HepG2 (cell line): ENCODE data around the gene MST1. TPM values are rescaled to one million over a fixed set of nuclear protein-coding genes. Genes with fewer than 3 reads are reported as not detected.
A peak's percentile ranks its signal among the peaks of the same experiment; 100 is the strongest.

Source experiments
- ATAC-seq: fragments of 200-7000 bp; cut with Tn5 transposase; 3 replicates; pipeline ENCODE4 v1.9.1; 2020; ENCODE audit warnings: mild to moderate bottlenecking, moderate library complexity
- Bru-seq: library from RNA; stranded (reverse); fragments of 400-500 nt; gene quantifications from one replicate; lab custom pipeline; 2021; lab: Mats Ljungman, UMichigan
- BruChase-seq, 2 experiments: library from RNA; stranded (reverse); fragments of 400-500 nt; gene quantifications; one replicate each; lab custom pipeline; 2021; lab: Mats Ljungman, UMichigan
- BruUV-seq: library from RNA; stranded (reverse); fragments of 400-500 nt; replicated peaks from 2 replicates; lab custom pipeline; 2021; lab: Mats Ljungman, UMichigan
- CTCF ChIA-PET: fragments of 300-600 bp; formaldehyde crosslinking; extraction: SDS; loops from one replicate; lab custom pipeline; 2021; ENCODE audit warnings: low total read pairs, inconsistent platforms, low intra/inter-chr PET ratio; lab: Yijun Ruan, JAX
- POLR2A ChIA-PET: fragments of 350-600 bp; sonication (Branson Sonifier 250); formaldehyde crosslinking; loops from one replicate; lab custom pipeline; 2020; ENCODE audit warnings: antibody characterized with exemption, inconsistent platforms; lab: Yijun Ruan, JAX
- DNase-seq: peaks from one replicate; pipeline ENCODE4 v3.0.0-alpha.2; 2015; ENCODE audit warnings: low spot score
- FAIRE-seq: peaks from 3 replicates; lab custom pipeline; 2011; peaks lifted over from hg19 to GRCh38; lab: Jason Lieb, UNC
- H2AFZ ChIP-seq: one replicate; pipeline ENCODE4 v1.6.1; 2011; ENCODE audit warnings: low read length, inconsistent platforms
- H3K27ac ChIP-seq: fragments of 300-600 bp; 3 replicates; pipeline ENCODE4 v1.8.0; 2011; ENCODE audit warnings: mixed run types, mild to moderate bottlenecking, mixed read lengths, low read length, inconsistent platforms; ENCODE audit not compliant: insufficient read depth; ENCODE audit errors: extremely low read length
- H3K27me3 ChIP-seq, 2 experiments: fragments of 200-600 bp in 1 of 2; 2 replicates in 1 of 2; 3 replicates in 1 of 2; pipeline versions ENCODE4 v1.6.0 to v1.8.0; 2011; ENCODE audit warnings: low read length in 2 of 2, mild to moderate bottlenecking in 2 of 2, moderate library complexity in 2 of 2, inconsistent platforms in 1 of 2; ENCODE audit not compliant: insufficient read depth in 2 of 2, control insufficient read depth in 1 of 2
- H3K36me3 ChIP-seq, 2 experiments: fragments of 200-600 bp in 1 of 2; replicated peaks in 1 of 2; 2 replicates in 1 of 2; 3 replicates in 1 of 2; pipeline versions ENCODE4 v1.5.1 to v1.8.0; 2011; ENCODE audit warnings: low read length in 2 of 2, inconsistent platforms in 1 of 2; ENCODE audit not compliant: insufficient read depth in 2 of 2, control insufficient read depth in 1 of 2
- H3K4me1 ChIP-seq: 2 replicates; pipeline ENCODE4 v1.5.1; 2012; ENCODE audit warnings: low read length, inconsistent platforms; ENCODE audit not compliant: insufficient read depth
- H3K4me2 ChIP-seq: 2 replicates; pipeline ENCODE4 v1.6.0; 2011; ENCODE audit warnings: low read depth, low read length, inconsistent platforms
- H3K4me3 ChIP-seq, 3 experiments: fragments of 200-600 bp in 1 of 3; sonication (generic), shearing (Covaris generic) in 1 of 3; replicated peaks in 1 of 3; 2 replicates each; pipeline ENCODE4 v1.5.1; 2011 to 2016; ENCODE audit warnings: low read length in 3 of 3, inconsistent platforms in 2 of 3, low read depth in 2 of 3, mild to moderate bottlenecking in 2 of 3, control low read depth in 1 of 3, mixed read lengths in 1 of 3; ENCODE audit not compliant: insufficient read depth in 1 of 3
- H3K79me2 ChIP-seq: one replicate; pipeline ENCODE4 v1.6.1; 2011; ENCODE audit warnings: low read length, inconsistent platforms; ENCODE audit not compliant: insufficient read depth
- H3K9ac ChIP-seq: 2 replicates; pipeline ENCODE4 v1.6.0; 2011; ENCODE audit warnings: mild to moderate bottlenecking, low read depth, low read length, inconsistent platforms; ENCODE audit not compliant: insufficient read depth
- H3K9me3 ChIP-seq: 2 replicates; pipeline ENCODE4 v1.5.1; 2012; ENCODE audit warnings: mild to moderate bottlenecking, low read length
- H4K20me1 ChIP-seq: 2 replicates; pipeline ENCODE4 v1.6.0; 2011; ENCODE audit warnings: inconsistent platforms, mild to moderate bottlenecking, low read length, moderate library complexity; ENCODE audit not compliant: insufficient read depth
- ATF2 ChIP-seq: sonication (generic); formaldehyde crosslinking; IDR thresholded peaks from 2 replicates; pipeline ENCODE4 v1.4.0; 2020; ENCODE audit warnings: missing genetic modification reagents
- BORCS8-MEF2B ChIP-seq: sonication (generic); formaldehyde crosslinking; IDR thresholded peaks from 2 replicates; pipeline ENCODE4 v1.8.0; 2022; ENCODE audit warnings: mild to moderate bottlenecking, missing genetic modification reagents
- CHD2 ChIP-seq: IDR thresholded peaks from 2 replicates; pipeline ENCODE4 v1.6.1; 2011; ENCODE audit warnings: low read depth, low read length, improper control_type of control experiment
- NFKBIZ ChIP-seq: IDR thresholded peaks from 2 replicates; pipeline ENCODE4 v1.6.1; 2018; ENCODE audit warnings: missing genetic modification reagents, missing compliant biosample characterization
- PAXIP1 ChIP-seq: sonication (generic); formaldehyde crosslinking; conservative IDR thresholded peaks from 2 replicates; pipeline ENCODE4 v1.4.0; 2020; ENCODE audit warnings: mild to moderate bottlenecking, missing genetic modification reagents, moderate library complexity
- ZFAT ChIP-seq: sonication (generic); formaldehyde crosslinking; conservative IDR thresholded peaks from 2 replicates; pipeline ENCODE4 v1.8.1; 2023; ENCODE audit warnings: missing genetic modification reagents, inconsistent platforms
- ZNF282 ChIP-seq: fragments of 450-650 bp; IDR thresholded peaks from 2 replicates; pipeline ENCODE4 v1.6.1; 2018; ENCODE audit not compliant: partially characterized antibody
- ZNF468 ChIP-seq: sonication (generic); formaldehyde crosslinking; IDR thresholded peaks from 2 replicates; pipeline ENCODE4 v1.8.0; 2022; ENCODE audit warnings: mild to moderate bottlenecking, moderate library complexity, missing genetic modification reagents
- ZNF558 ChIP-seq: sonication (generic); formaldehyde crosslinking; IDR thresholded peaks from 2 replicates; pipeline ENCODE4 v1.9.0; 2022; ENCODE audit warnings: mild to moderate bottlenecking, missing genetic modification reagents, borderline replicate concordance
- WGBS: methylation state at CpG from one replicate; pipeline ENCODE4 v1.1.6; 2017; ENCODE audit warnings: low lambda C conversion rate; 5-methylcytosine and 5-hydroxymethylcytosine counted together
- in situ Hi-C: cut with HindIII; loops from 2 replicates; pipeline ENCODE4 v1.10.0; 2017; ENCODE audit warnings: low pct_unique_long_range_greater_than_20kb; ENCODE audit not compliant: extremely low pct_ligation_motif_present
- intact Hi-C: fragments of 100-400 bp; cut with micrococcal nuclease; formaldehyde crosslinking; loops from one replicate; pipeline ENCODE4 v1.10.0; 2022; ENCODE audit not compliant: unreplicated experiment
- long read RNA-seq, 2 experiments: library from RNA in 1 of 2; library from polyadenylated mRNA in 1 of 2; stranded (forward) in 1 of 2; unstranded in 1 of 2; transcript quantifications; one replicate each; pipeline ENCODE4 v2.0.0, GENCODE V29; 2019 to 2022
- polyA minus RNA-seq, 3 experiments: library from RNA; depleted of rRNA, polyadenylated mRNA; stranded (reverse); fragments of >200 nt; gene quantifications; 2 replicates each; pipeline ENCODE4 v1.2.3, GENCODE V29; 2011; ENCODE audit warnings: low replicate concordance in 1 of 3
- polyA plus RNA-seq, 8 experiments: library from polyadenylated mRNA; depleted of rRNA in 3 of 8; stranded (reverse) in 7 of 8; unstranded in 1 of 8; fragments of >200 nt; fragmentation: Illumina TruSeq in 4 of 8; extraction: Trizol in 4 of 8; gene quantifications; 2 replicates each; pipeline versions ENCODE4 v1.2.1 to v1.2.3, GENCODE V29; 2011 to 2016; ENCODE audit warnings: low read depth in 4 of 8, missing spikeins in 1 of 8, mixed read lengths in 1 of 8; ENCODE audit not compliant: insufficient read depth in 1 of 8
- total RNA-seq, 5 experiments: library from RNA; depleted of rRNA; stranded (reverse); fragments of >200 nt; fragmentation: Illumina TruSeq; extraction: Trizol; gene quantifications; 2 replicates each; pipeline ENCODE4 v1.2.3, GENCODE V29; 2016; ENCODE audit warnings: low read depth in 1 of 5
- TF ChIP-seq, protein P1 (sequence below): IDR thresholded peaks from 2 replicates; pipeline ENCODE4 v1.6.1; 2016; ENCODE audit warnings: control low read depth

The MST1 gene
- total RNA-seq (2016; rRNA removed; fragmentation: Illumina TruSeq; extraction: Trizol) (26.7 and 189 TPM in 2 replicates), polyA plus RNA-seq (2011; rRNA removed) (452 and 686 TPM in 2 replicates), polyA minus RNA-seq (2011; rRNA and poly(A)+ RNA removed; ENCODE audit: low replicate concordance) (3.2 and 148 TPM in 2 replicates), Bru-seq, nascent RNA (percentile 79 among the genes with signal in this experiment), BruChase-seq, experiment 1, labeled RNA remaining after a 6-hour chase (percentile 90 among the genes with signal in this experiment), BruChase-seq, experiment 2, labeled RNA remaining after a 2-hour chase (percentile 83 among the genes with signal in this experiment)
- 15.3 and 18.3 TPM in 2 replicates for total RNA-seq (2016; cell fraction: cytosol; rRNA removed; fragmentation: Illumina TruSeq; extraction: Trizol; ENCODE audit: low read depth)
- total RNA-seq (2016; cell fraction: insoluble cytoplasmic fraction; rRNA removed; fragmentation: Illumina TruSeq; extraction: Trizol), result 25.3 and 197 TPM in 2 replicates
- total RNA-seq (2016; cell fraction: membrane; rRNA removed; fragmentation: Illumina TruSeq; extraction: Trizol), result 14.6 and 16.5 TPM in 2 replicates
- total RNA-seq (2016; cell fraction: nucleus; rRNA removed; fragmentation: Illumina TruSeq; extraction: Trizol), result 267 and 300 TPM in 2 replicates
- polyA plus RNA-seq (2011; cell fraction: cytosol; rRNA removed), result 174 and 178 TPM in 2 replicates
- 7,383 and 7,818 TPM in 2 replicates for polyA plus RNA-seq (2011; cell fraction: nucleus; rRNA removed)
- 313 and 330 TPM in 2 replicates for polyA plus RNA-seq (2012)
- polyA plus RNA-seq (2016; cell fraction: cytosol; fragmentation: Illumina TruSeq; extraction: Trizol; ENCODE audit: low read depth), result 6.2 and 6.6 TPM in 2 replicates
- 20.9 and 21.3 TPM in 2 replicates for polyA plus RNA-seq (2016; cell fraction: insoluble cytoplasmic fraction; fragmentation: Illumina TruSeq; extraction: Trizol; ENCODE audit: low read depth)
- 9.6 and 10.0 TPM in 2 replicates for polyA plus RNA-seq (2016; cell fraction: membrane; fragmentation: Illumina TruSeq; extraction: Trizol; ENCODE audit: low read depth)
- polyA plus RNA-seq (2016; cell fraction: nucleus; fragmentation: Illumina TruSeq; extraction: Trizol; ENCODE audit: insufficient read depth, low read depth), result 695 and 762 TPM in 2 replicates
- polyA minus RNA-seq (2011; cell fraction: cytosol; rRNA and poly(A)+ RNA removed), result 42.2 and 50.5 TPM in 2 replicates
- 323 and 384 TPM in 2 replicates for polyA minus RNA-seq (2011; cell fraction: nucleus; rRNA and poly(A)+ RNA removed)
- long read RNA-seq, experiment 1, transcript MST1-202 (18 exons, 2,621 nt), result major isoform, 11 of 73 reads
- long read RNA-seq, experiment 1, partial matches to known transcripts, result 13 of 73 reads
- long read RNA-seq, experiment 1, other reads (novel, unspliced or antisense), result 46 of 73 reads
- long read RNA-seq, experiment 2, partial matches to known transcripts, result 16 of 105 reads
- long read RNA-seq, experiment 2, other reads (novel, unspliced or antisense), result 89 of 105 reads

- intact Hi-C loops (no loop called here), in situ Hi-C loops (no loop called here)
- ChIA-PET CTCF (no interaction called here), POLR2A (interaction anchor here (1.7 to 2.3 kb wide), 5 partner anchors 16 to 240 kb away, joined by 4 to 18 read pairs (median 5); partner anchors contain the start of genes DAG1 and MON1A)
- no peak for FAIRE-seq
- DNase-seq, result peak; percentile 86
- Histone ChIP-seq H3K4me1 (peaks cover 47% of the 10 kb centered on the region), H3K79me2 (peaks cover 42% of the 10 kb centered on the region), H3K4me3 (peak within 1 kb of the TSS; percentile 75 to 96 (median 89)), H2AFZ (no peak within 1 kb of the TSS), H3K36me3 (peaks cover 2 to 4% of the 10 kb centered on the region in 2 experiments; a peak in 2 of 5 replicates), H3K27me3 (no peaks in the 10 kb centered on the region; a peak in 1 of 5 replicates), H3K9me3 (no peaks in the 10 kb centered on the region), H3K4me2 (peak within 1 kb of the TSS; percentile 96), H4K20me1 (peaks cover 9% of the 10 kb centered on the region; the same call in 1 of the 2 replicates), H3K27ac (peak within 1 kb of the TSS; percentile 96), H3K9ac (peak within 1 kb of the TSS; percentile 97)
- peak; percentile 60 for ATAC-seq
- WGBS, result 0% methylated on average over 23 of the region's 66 CpGs
- TSS peak; percentile 74 for BruUV-seq
- TF ChIP-seq ZNF558 (CRISPR knock-in tag) (peak; percentile 78; the same call in 1 of the 2 replicates), PAXIP1 (peak; percentile 57; the same call in 1 of the 2 replicates), ZNF468 (CRISPR knock-in tag) (no peak), ZNF282 (no peak), CHD2 (no peak), BORCS8-MEF2B (peak; percentile 70; the same call in 1 of the 2 replicates), NFKBIZ (CRISPR knock-in tag) (peak; percentile 71; the same call in 1 of the 2 replicates), ZFAT (no peak; the same call in 1 of the 2 replicates), ATF2 (CRISPR knock-in tag) (peak; percentile 52; the same call in 1 of the 2 replicates)
- TF ChIP-seq, protein P1, sequence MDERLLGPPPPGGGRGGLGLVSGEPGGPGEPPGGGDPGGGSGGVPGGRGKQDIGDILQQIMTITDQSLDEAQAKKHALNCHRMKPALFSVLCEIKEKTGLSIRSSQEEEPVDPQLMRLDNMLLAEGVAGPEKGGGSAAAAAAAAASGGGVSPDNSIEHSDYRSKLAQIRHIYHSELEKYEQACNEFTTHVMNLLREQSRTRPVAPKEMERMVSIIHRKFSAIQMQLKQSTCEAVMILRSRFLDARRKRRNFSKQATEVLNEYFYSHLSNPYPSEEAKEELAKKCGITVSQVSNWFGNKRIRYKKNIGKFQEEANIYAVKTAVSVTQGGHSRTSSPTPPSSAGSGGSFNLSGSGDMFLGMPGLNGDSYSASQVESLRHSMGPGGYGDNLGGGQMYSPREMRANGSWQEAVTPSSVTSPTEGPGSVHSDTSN (CRISPR knock-in tag), result no peak
These were observed at the start of gene MST1, which contains the start of gene RNF123 for GRCh38 chr3:49689046-49689907. Gene MST1 (minus strand): TSS chr3:49689474. CDS start chr3:49688691, 783 bp downstream. Gene RNF123 (plus strand): TSS chr3:49689557. CDS start chr3:49691166, 1,609 bp downstream.
